Dedifferentiated amniotic fluid mesenchymal stem cell (primary cell): Measurements from ENCODE around the gene RUSC2.
"Not testable (repeated sequence)": the region's sequence is repeated elsewhere in the genome, so short reads cannot be mapped to it uniquely, and the experiment has no call there.

Experiments used
- DNase-seq: peaks from one replicate; pipeline ENCODE4 v3.0.0-alpha.2; 2016; ENCODE audit errors: extremely low spot score

RUSC2 gene

GRCh38 chr9:35495984-35496383 is 6.1 kb downstream of the RUSC2 start:
- DNase-seq = no peak

- DNase-seq = not testable (repeated sequence)
These were observed 8.3 kb downstream of the RUSC2 start for GRCh38 chr9:35498245-35498644.

- DNase-seq = no peak
These were observed 9.3 kb downstream of the RUSC2 start for GRCh38 chr9:35499029-35499700.

GRCh38 chr9:35499701-35500030 is 9.8 kb downstream of the RUSC2 start:
- DNase-seq = no peak

- DNase-seq = no peak
These were observed 10.3 kb downstream of the RUSC2 start for GRCh38 chr9:35500130-35500748.

- DNase-seq = no peak
These were observed 12.0 kb downstream of the RUSC2 start for GRCh38 chr9:35501946-35502345.

- DNase-seq = no peak
These were observed 16.4 kb downstream of the RUSC2 start for GRCh38 chr9:35506359-35506758.

- no peak for DNase-seq
These were observed 18.2 kb downstream of the RUSC2 start for GRCh38 chr9:35508069-35508468.

GRCh38 chr9:35510383-35510753 is 20.5 kb downstream of the RUSC2 start:
- DNase-seq = no peak

GRCh38 chr9:35510754-35511428 is 21.0 kb downstream of the RUSC2 start:
- DNase-seq = peak; percentile 91

GRCh38 chr9:35511453-35511852 is 21.5 kb downstream of the RUSC2 start:
- no peak for DNase-seq

- DNase-seq = no peak
These were observed 25.9 kb downstream of the RUSC2 start for GRCh38 chr9:35515766-35516165.

GRCh38 chr9:35516479-35516878 is 26.6 kb downstream of the RUSC2 start:
- DNase-seq = peak; percentile 74

GRCh38 chr9:35517131-35517530 is 27.2 kb downstream of the RUSC2 start:
- DNase-seq = peak; percentile 23

GRCh38 chr9:35517552-35518224 is 27.8 kb downstream of the RUSC2 start:
- no peak for DNase-seq

GRCh38 chr9:35518225-35518821 is 28.4 kb downstream of the RUSC2 start:
- peak; percentile 68 for DNase-seq

- no peak for DNase-seq
These were observed 29.2 kb downstream of the RUSC2 start for GRCh38 chr9:35518981-35519679.

- no peak for DNase-seq
These were observed 29.9 kb downstream of the RUSC2 start for GRCh38 chr9:35519692-35520363.

- no peak for DNase-seq
These were observed 30.4 kb downstream of the RUSC2 start for GRCh38 chr9:35520364-35520710.

GRCh38 chr9:35521708-35522107 is 31.8 kb downstream of the RUSC2 start:
- peak; percentile 66 for DNase-seq

- no peak for DNase-seq
These were observed 32.3 kb downstream of the RUSC2 start for GRCh38 chr9:35522187-35522586.
